Colonic mucosa (tissue), 4 donors: Measurements from ENCODE around the gene SYNE1. TPM values are rescaled to one million over a fixed set of nuclear protein-coding genes. Genes with fewer than 3 reads are reported as not detected.

Source experiments
- DNase-seq: peaks from one replicate; pipeline ENCODE4 v3.0.0-alpha.2; 2020
- H3K27ac ChIP-seq: fragments of 200-600 bp; one replicate; pipeline ENCODE4 v1.8.0; 2021
- H3K27me3 ChIP-seq: fragments of 200-600 bp; one replicate; pipeline ENCODE4 v1.8.0; 2021
- H3K36me3 ChIP-seq: fragments of 200-600 bp; one replicate; pipeline ENCODE4 v1.8.0; 2021
- H3K4me1 ChIP-seq: fragments of 200-600 bp; one replicate; pipeline ENCODE4 v1.8.0; 2021; ENCODE audit warnings: mild to moderate bottlenecking
- H3K4me3 ChIP-seq: fragments of 200-600 bp; one replicate; pipeline ENCODE4 v1.8.0; 2021
- H3K9ac ChIP-seq, 2 donors: one replicate each; pipeline ENCODE4 v1.7.0; 2013; ENCODE audit warnings: control low read depth in 2 of 2, low read depth in 2 of 2, low read length in 2 of 2
- H3K9me3 ChIP-seq: fragments of 200-600 bp; one replicate; pipeline ENCODE4 v1.8.0; 2021
- intact Hi-C: fragments of 100-400 bp; cut with DNase I; formaldehyde crosslinking; loops from one replicate; pipeline ENCODE4 v1.14.1; 2022
- total RNA-seq, 2 donors: library from RNA; stranded (reverse); fragmentation: NEBNext Ultra II Directional in 1 of 2; extraction: Animal tissue kit (Norgen Biotek cat#: 25700) in 1 of 2; gene quantifications; one replicate each; pipeline ENCODE4 v1.2.1, GENCODE V29; 2021
- TF ChIP-seq, protein P1 (sequence below): fragments of 200-600 bp; IDR thresholded peaks from one replicate; pipeline ENCODE4 v1.8.0; 2022; ENCODE audit warnings: antibody characterized with exemption, mild to moderate bottlenecking
- donor health status: healthy.
- donor health status: DM: no; HTN: no; CAD: no.
- donor health status: DM: no; HTN: no; CAD: no.

Gene SYNE1
- total RNA-seq, 2 donors from 2014 or later: 11.6 to 23.7 TPM

DNA sequence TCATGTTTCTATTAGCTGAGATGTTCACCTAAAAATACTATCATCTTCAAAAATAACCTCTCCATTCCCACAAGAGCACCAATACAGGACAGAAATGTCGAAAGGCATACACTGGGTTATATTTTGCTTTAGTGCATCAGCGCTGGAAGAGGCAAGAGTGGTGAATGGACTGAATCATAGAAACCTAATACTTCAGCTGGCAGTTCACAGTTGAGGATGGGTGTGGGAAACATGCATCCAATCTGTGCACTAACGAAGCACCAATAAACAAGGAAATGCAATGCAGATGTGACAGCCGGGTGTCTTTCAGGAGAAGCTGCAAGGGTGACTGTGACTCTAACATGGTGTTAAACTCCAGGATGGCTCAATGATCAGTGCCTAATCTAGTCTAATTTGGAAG lies 463.8 kb downstream of the SYNE1 start:
- DNase-seq: no peak
- Histone ChIP-seq H3K9me3 (no peaks in the 10 kb centered on the region), H3K4me1 (no peaks in the 10 kb centered on the region), H3K36me3 (no peaks in the 10 kb centered on the region), H3K4me3 (no peak overlapping the region), H3K9ac (no peak overlapping the region), H3K27ac (no peak overlapping the region), H3K27me3 (no peaks in the 10 kb centered on the region)
- TF ChIP-seq, protein P1, sequence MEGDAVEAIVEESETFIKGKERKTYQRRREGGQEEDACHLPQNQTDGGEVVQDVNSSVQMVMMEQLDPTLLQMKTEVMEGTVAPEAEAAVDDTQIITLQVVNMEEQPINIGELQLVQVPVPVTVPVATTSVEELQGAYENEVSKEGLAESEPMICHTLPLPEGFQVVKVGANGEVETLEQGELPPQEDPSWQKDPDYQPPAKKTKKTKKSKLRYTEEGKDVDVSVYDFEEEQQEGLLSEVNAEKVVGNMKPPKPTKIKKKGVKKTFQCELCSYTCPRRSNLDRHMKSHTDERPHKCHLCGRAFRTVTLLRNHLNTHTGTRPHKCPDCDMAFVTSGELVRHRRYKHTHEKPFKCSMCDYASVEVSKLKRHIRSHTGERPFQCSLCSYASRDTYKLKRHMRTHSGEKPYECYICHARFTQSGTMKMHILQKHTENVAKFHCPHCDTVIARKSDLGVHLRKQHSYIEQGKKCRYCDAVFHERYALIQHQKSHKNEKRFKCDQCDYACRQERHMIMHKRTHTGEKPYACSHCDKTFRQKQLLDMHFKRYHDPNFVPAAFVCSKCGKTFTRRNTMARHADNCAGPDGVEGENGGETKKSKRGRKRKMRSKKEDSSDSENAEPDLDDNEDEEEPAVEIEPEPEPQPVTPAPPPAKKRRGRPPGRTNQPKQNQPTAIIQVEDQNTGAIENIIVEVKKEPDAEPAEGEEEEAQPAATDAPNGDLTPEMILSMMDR: no peak
- intact Hi-C loops: no loop called here

DNA sequence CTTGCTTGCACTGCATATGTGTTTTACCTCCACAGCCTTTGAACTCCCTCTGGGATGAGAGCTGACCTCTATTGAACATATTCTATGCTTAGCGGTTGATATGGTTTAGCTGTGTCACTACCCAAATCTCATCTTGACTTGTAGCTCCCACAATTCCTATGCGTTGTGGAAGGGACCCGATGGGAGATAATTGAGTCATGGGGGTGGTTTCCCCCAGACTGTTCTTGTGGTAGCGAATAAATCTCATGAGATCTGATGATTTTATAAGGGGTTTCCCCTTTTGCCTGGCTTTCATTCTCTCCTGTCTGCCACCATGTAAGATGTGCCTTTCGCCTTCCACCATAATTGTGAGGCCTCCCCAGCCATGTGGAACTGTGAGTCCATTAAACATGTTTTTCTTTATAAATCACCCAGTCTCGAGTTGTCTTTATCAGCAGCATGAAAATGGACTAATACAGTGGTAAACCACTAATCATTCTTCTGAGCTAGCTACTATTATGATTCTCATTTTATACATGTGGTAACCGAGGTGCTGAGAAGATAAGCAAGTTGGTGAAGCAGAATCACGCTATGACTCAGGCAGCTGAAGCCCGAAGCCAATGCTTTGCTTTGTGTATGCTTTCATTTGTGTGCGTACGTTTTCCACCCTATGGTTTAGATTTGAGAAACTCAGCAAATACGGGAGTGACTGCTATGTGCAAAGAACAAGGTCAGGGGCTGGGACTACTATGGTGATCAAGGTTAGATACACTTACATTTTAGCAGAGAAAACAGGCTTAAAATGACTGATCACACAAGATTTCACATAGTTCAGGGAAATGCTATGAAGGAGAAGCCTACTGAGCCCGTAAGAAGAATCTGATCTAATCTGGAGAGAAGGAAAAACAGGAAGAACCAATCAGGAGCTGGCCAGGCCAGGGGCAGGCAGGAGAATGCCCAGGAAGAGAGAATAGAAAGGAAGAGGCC lies 466.2 kb downstream of the SYNE1 start:
- H3K27ac ChIP-seq: no peak overlapping the region
- H3K36me3 ChIP-seq: no peaks in the 10 kb centered on the region
- no peak overlapping the region for H3K9ac ChIP-seq

DNA sequence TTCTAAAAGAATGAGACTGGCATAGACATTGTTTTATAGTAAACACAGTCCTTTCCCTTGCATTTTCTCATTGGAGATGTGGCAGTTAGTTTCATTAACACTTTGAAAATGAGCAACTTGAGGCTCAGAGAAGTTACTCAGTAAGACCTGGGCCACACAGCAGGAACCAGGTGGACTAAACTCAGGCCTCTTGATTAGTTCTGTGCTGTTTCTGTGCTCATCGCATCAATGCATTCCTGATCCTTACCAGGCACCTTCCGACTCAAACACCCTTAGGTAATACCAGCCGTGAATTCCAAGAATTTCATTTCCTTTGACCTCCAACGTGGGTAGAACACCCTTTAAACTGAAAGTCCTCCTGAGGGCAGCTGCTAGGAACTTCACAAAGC lies 466.9 kb downstream of the SYNE1 start:
- H3K4me3 ChIP-seq: no peak overlapping the region
- H3K36me3 ChIP-seq: no peaks in the 10 kb centered on the region
- TF ChIP-seq, protein P1: no peak
- H3K27me3 ChIP-seq: no peaks in the 10 kb centered on the region
- no peaks in the 10 kb centered on the region for H3K9me3 ChIP-seq
- no peak overlapping the region for H3K9ac ChIP-seq
- no peaks in the 10 kb centered on the region for H3K4me1 ChIP-seq
- intact Hi-C loops: no loop called here
- no peak overlapping the region for H3K27ac ChIP-seq
- DNase-seq: no peak

More for the DNA sequence above, 466.2 kb downstream of the SYNE1 start:
- no peak for DNase-seq
- TF ChIP-seq, protein P1: no peak
- H3K4me3 ChIP-seq: no peak overlapping the region
- no peaks in the 10 kb centered on the region for H3K27me3 ChIP-seq
- H3K9me3 ChIP-seq: no peaks in the 10 kb centered on the region
- intact Hi-C loops: no loop called here
- no peaks in the 10 kb centered on the region for H3K4me1 ChIP-seq

DNA sequence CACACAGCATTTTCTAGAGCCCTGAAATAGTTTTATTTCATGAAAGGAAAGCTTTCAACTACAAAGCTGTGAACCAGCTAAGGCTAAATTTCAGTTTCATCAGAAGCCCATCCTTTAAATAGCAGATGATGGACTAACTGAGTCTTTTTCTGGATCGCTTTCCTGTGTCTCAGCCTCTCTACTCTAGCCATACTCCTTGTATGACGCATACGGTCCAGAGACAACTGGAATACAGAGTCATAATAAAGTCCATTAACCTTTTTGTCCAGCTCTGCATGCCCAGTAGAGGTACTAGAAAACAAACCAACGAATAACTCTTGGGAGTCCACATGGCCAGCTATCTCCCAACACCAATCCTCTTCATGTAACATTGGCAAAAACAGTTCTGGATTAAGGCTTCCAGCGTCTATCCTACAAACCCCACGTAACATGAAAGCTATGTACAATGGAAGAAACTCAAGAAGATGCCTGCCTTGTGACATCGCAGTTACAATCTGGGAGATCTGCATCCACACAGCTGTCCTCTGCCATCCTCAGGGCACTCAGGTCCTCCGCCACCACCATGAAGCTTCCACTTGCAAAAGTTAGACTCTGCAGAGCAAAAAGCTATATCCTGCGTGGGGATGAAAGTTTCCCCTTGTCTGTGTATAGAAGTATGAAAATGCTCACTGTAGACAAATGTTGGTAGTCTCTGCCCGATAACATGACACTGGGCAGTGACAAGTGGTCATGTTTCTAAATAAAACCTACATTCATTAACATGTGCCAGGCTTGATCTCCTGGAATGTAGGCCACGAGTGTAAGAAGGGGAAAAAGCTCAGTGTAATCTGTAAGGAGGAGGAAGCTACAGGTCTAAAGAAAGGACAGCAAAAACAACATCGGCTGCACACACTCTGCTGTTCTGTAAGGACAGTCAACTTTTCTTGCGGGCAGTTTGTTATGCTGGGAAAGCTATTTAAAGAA lies 469.2 kb downstream of the SYNE1 start:
- no peak overlapping the region for H3K27ac ChIP-seq
- H3K36me3 ChIP-seq: no peaks in the 10 kb centered on the region
- no peaks in the 10 kb centered on the region for H3K4me1 ChIP-seq
- TF ChIP-seq, protein P1: no peak
- intact Hi-C loops: no loop called here
- no peak for DNase-seq
- H3K27me3 ChIP-seq: no peaks in the 10 kb centered on the region
- no peaks in the 10 kb centered on the region for H3K9me3 ChIP-seq
- no peak overlapping the region for H3K4me3 ChIP-seq
- H3K9ac ChIP-seq: no peak overlapping the region

DNA sequence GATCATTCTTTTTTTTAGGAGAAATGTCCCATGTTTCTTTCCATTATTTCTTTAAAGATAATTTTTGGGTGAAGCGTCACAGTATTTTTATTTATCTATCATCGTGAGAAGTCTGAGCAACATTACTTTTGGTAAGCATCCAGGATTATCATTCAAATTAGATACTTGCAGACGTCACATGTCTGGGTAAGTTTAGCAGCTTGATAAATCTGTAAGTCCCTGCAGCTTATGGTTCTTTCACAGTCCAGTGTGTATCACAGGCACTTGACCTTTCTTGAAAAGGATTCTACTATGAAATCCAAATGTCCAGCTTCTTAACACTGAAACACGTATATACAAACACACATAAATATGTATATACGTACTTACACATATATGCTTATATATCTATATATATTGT lies 470.3 kb downstream of the SYNE1 start:
- Histone ChIP-seq H3K27ac (no peak overlapping the region), H3K9ac (no peak overlapping the region), H3K36me3 (no peaks in the 10 kb centered on the region), H3K9me3 (no peaks in the 10 kb centered on the region), H3K4me3 (no peak overlapping the region), H3K4me1 (no peaks in the 10 kb centered on the region), H3K27me3 (no peaks in the 10 kb centered on the region)
- no peak for DNase-seq
- TF ChIP-seq, protein P1: no peak
- intact Hi-C loops: no loop called here
